Astrocyte (in vitro differentiated cells and primary cell): ENCODE measurements around the gene C11orf98. TPM values are rescaled to one million over a fixed set of nuclear protein-coding genes. Genes with fewer than 3 reads are reported as not detected.
A peak's percentile ranks its signal among the peaks of the same experiment; 100 is the strongest.

ENCODE experiments used
- DNase-seq: peaks from one replicate; pipeline ENCODE4 v3.0.0-alpha.2; 2010; ENCODE audit warnings: low read depth
- FAIRE-seq: peaks from 2 replicates; lab custom pipeline; 2011; peaks lifted over from hg19 to GRCh38; lab: Jason Lieb, UNC
- H2AFZ ChIP-seq: 2 replicates; pipeline ENCODE4 v1.6.0; 2012; ENCODE audit warnings: low read depth, low read length, inconsistent platforms
- H3K27ac ChIP-seq: 2 replicates; pipeline ENCODE4 v1.5.1; 2011; ENCODE audit warnings: low read depth, low read length, inconsistent platforms
- H3K27me3 ChIP-seq: 2 replicates; pipeline ENCODE4 v1.6.0; 2011; ENCODE audit warnings: low read length, inconsistent platforms; ENCODE audit not compliant: insufficient read depth
- H3K36me3 ChIP-seq: 2 replicates; pipeline ENCODE4 v1.5.1; 2011; ENCODE audit warnings: low read length, inconsistent platforms; ENCODE audit not compliant: insufficient read depth
- H3K4me1 ChIP-seq: 2 replicates; pipeline ENCODE4 v1.5.1; 2011; ENCODE audit warnings: low read length, inconsistent platforms; ENCODE audit not compliant: insufficient read depth
- H3K4me2 ChIP-seq: 2 replicates; pipeline ENCODE4 v1.6.0; 2012; ENCODE audit warnings: low read length, inconsistent platforms
- H3K4me3 ChIP-seq: 2 replicates; pipeline ENCODE4 v1.5.1; 2011; ENCODE audit warnings: low read depth, mild to moderate bottlenecking, low read length, inconsistent platforms; ENCODE audit not compliant: insufficient read depth
- H3K79me2 ChIP-seq: 2 replicates; pipeline ENCODE4 v1.6.0; 2012; ENCODE audit warnings: mild to moderate bottlenecking, low read length, inconsistent platforms; ENCODE audit not compliant: insufficient read depth
- H3K9ac ChIP-seq: 2 replicates; pipeline ENCODE4 v1.6.0; 2012; ENCODE audit warnings: mild to moderate bottlenecking, low read length, inconsistent platforms
- H3K9me3 ChIP-seq: 2 replicates; pipeline ENCODE4 v1.5.1; 2012; ENCODE audit warnings: low read depth, mild to moderate bottlenecking, low read length, inconsistent platforms; ENCODE audit not compliant: insufficient read depth
- H4K20me1 ChIP-seq: 2 replicates; pipeline ENCODE4 v1.6.0; 2012; ENCODE audit warnings: low read length, inconsistent platforms; ENCODE audit not compliant: insufficient read depth
- H3K27ac Mint-ChIP-seq: one replicate; pipeline ENCODE4 v1.8.0; 2021; ENCODE audit warnings: mild to moderate bottlenecking, mixed read lengths; ENCODE audit not compliant: unreplicated experiment
- H3K27me3 Mint-ChIP-seq: one replicate; pipeline ENCODE4 v1.8.0; 2021; ENCODE audit warnings: low read depth, mixed read lengths; ENCODE audit not compliant: unreplicated experiment
- H3K36me3 Mint-ChIP-seq: one replicate; pipeline ENCODE4 v1.8.0; 2021; ENCODE audit warnings: low read depth, mixed read lengths; ENCODE audit not compliant: unreplicated experiment
- H3K4me1 Mint-ChIP-seq: one replicate; pipeline ENCODE4 v1.8.0; 2021; ENCODE audit warnings: low read depth, mixed read lengths; ENCODE audit not compliant: unreplicated experiment
- H3K4me3 Mint-ChIP-seq: one replicate; pipeline ENCODE4 v1.8.0; 2021; ENCODE audit warnings: mild to moderate bottlenecking, moderate library complexity, mixed read lengths; ENCODE audit not compliant: unreplicated experiment
- H3K9me3 Mint-ChIP-seq: one replicate; pipeline ENCODE4 v1.8.0; 2021; ENCODE audit warnings: mild to moderate bottlenecking, mixed read lengths; ENCODE audit not compliant: unreplicated experiment
- CTCF ChIP-seq: IDR thresholded peaks from 2 replicates; pipeline ENCODE4 v1.5.1; 2011; ENCODE audit warnings: low read depth, mild to moderate bottlenecking, inconsistent platforms, low read length, moderate library complexity; ENCODE audit not compliant: insufficient read depth
- EZH2 ChIP-seq: IDR thresholded peaks from 2 replicates; pipeline ENCODE4 v1.6.1; 2012; ENCODE audit warnings: mild to moderate bottlenecking, low read length, inconsistent platforms; ENCODE audit not compliant: insufficient read depth
- total RNA-seq: library from RNA; stranded (reverse); gene quantifications from 2 replicates; pipeline ENCODE4 v1.2.1, GENCODE V29; 2021

The C11orf98 gene
- total RNA-seq, 1 donor from 2014 or later = 69.8 TPM

GRCh38 chr11:62627713-62628112, 37.3 kb downstream of the C11orf98 start:
- no peak overlapping the region for H3K27ac Mint-ChIP-seq
- H3K27me3 Mint-ChIP-seq = no peaks in the 10 kb centered on the region
- DNase-seq = no peak
- H3K36me3 Mint-ChIP-seq = peaks cover 27% of the 10 kb centered on the region
- H3K9me3 Mint-ChIP-seq = no peaks in the 10 kb centered on the region
- peaks cover 15% of the 10 kb centered on the region for H4K20me1 ChIP-seq
- no peak for FAIRE-seq
- no peaks in the 10 kb centered on the region for H3K79me2 ChIP-seq
- H3K9ac ChIP-seq = no peak overlapping the region
- peaks cover 62% of the 10 kb centered on the region for H3K36me3 ChIP-seq
- H2AFZ ChIP-seq = no peak overlapping the region
- no peak overlapping the region for H3K27ac ChIP-seq
- TF ChIP-seq CTCF (no peak), EZH2 (no peak)
- H3K27me3 ChIP-seq = no peaks in the 10 kb centered on the region
- H3K4me1 ChIP-seq = no peaks in the 10 kb centered on the region
- no peak overlapping the region for H3K4me3 ChIP-seq
- no peaks in the 10 kb centered on the region for H3K4me1 Mint-ChIP-seq
- H3K9me3 ChIP-seq = no peaks in the 10 kb centered on the region
- H3K4me3 Mint-ChIP-seq = no peak overlapping the region
- H3K4me2 ChIP-seq = no peak overlapping the region

GRCh38 chr11:62622476-62623089, 42.4 kb downstream of the C11orf98 start:
- Histone ChIP-seq H3K4me2 (peak overlapping the region; percentile 93), H3K79me2 (peaks cover 14% of the 10 kb centered on the region), H3K4me3 (no peak overlapping the region), H2AFZ (peak overlapping the region; percentile 44), H3K27ac (peak overlapping the region; percentile 41), H4K20me1 (no peaks in the 10 kb centered on the region), H3K36me3 (peaks cover 23% of the 10 kb centered on the region), H3K4me1 (peaks cover 12% of the 10 kb centered on the region), H3K9me3 (no peaks in the 10 kb centered on the region), H3K9ac (peak overlapping the region; percentile 39), H3K27me3 (no peaks in the 10 kb centered on the region)
- Mint-ChIP-seq H3K9me3 (no peaks in the 10 kb centered on the region), H3K27ac (peak overlapping the region; percentile 94), H3K27me3 (no peaks in the 10 kb centered on the region), H3K4me3 (peak overlapping the region; percentile 69), H3K36me3 (peaks cover 9% of the 10 kb centered on the region), H3K4me1 (peaks cover 8% of the 10 kb centered on the region)
- DNase-seq (no peak), FAIRE-seq (no peak)
- TF ChIP-seq EZH2 (no peak), CTCF (no peak)
